Panc1 (cell line): ENCODE results near the gene NPHP4. TPM values are rescaled to one million over a fixed set of nuclear protein-coding genes. Genes with fewer than 3 reads are reported as not detected.

Source experiments
- ATAC-seq: fragments of 200-7000 bp; cut with Tn5 transposase; 2 replicates; pipeline ENCODE4 v1.9.1; 2020; ENCODE audit warnings: mild to moderate bottlenecking, moderate library complexity
- BruUV-seq: library from RNA; stranded (reverse); fragments of 400-500 nt; replicated peaks from 2 replicates; lab custom pipeline; 2021; lab: Mats Ljungman, UMichigan
- CTCF ChIA-PET: fragments of 300-600 bp; sonication (Branson Sonifier 250); formaldehyde crosslinking; loops from one replicate; lab custom pipeline; 2022; ENCODE audit warnings: antibody characterized with exemption; lab: Charles Lee
- POLR2A ChIA-PET: fragments of 300-600 bp; sonication (Branson Sonifier 250); formaldehyde crosslinking; loops from one replicate; lab custom pipeline; 2022; ENCODE audit warnings: antibody characterized with exemption; lab: Charles Lee
- DNase-seq: peaks from one replicate; pipeline ENCODE4 v3.0.0-alpha.2; 2010; ENCODE audit warnings: low read depth, low spot score
- H3K27ac ChIP-seq: 2 replicates; pipeline ENCODE4 v1.5.1; 2011; ENCODE audit warnings: mild to moderate bottlenecking, low read length, inconsistent platforms
- H3K27me3 ChIP-seq: fragments of 200-500 bp; sonication (Bioruptor generic); 2 replicates; pipeline ENCODE4 v1.6.0; 2014; ENCODE audit warnings: low read length, inconsistent platforms; ENCODE audit not compliant: control insufficient read depth, insufficient read depth
- H3K36me3 ChIP-seq: fragments of 200-500 bp; sonication (Bioruptor generic); 2 replicates; pipeline ENCODE4 v1.5.1; 2014; ENCODE audit warnings: inconsistent platforms, mild to moderate bottlenecking, low read length, moderate library complexity; ENCODE audit not compliant: control insufficient read depth, insufficient read depth
- H3K4me1 ChIP-seq: 2 replicates; pipeline ENCODE4 v1.5.1; 2011; ENCODE audit warnings: inconsistent platforms, mild to moderate bottlenecking, low read length, moderate library complexity; ENCODE audit not compliant: control insufficient read depth, insufficient read depth
- H3K4me3 ChIP-seq, 2 experiments: 2 replicates each; pipeline ENCODE4 v1.5.1; 2011 to 2012; ENCODE audit warnings: low read depth in 2 of 2, low read length in 2 of 2, mild to moderate bottlenecking in 2 of 2, inconsistent platforms in 1 of 2, moderate library complexity in 1 of 2
- H3K9me3 ChIP-seq: fragments of 200-500 bp; sonication (Bioruptor generic); 2 replicates; pipeline ENCODE4 v1.5.1; 2014; ENCODE audit warnings: low read depth, mild to moderate bottlenecking, inconsistent platforms, low read length, moderate library complexity; ENCODE audit not compliant: control insufficient read depth, insufficient read depth
- CTCF ChIP-seq: fragments of 450-650 bp; IDR thresholded peaks from 2 replicates; pipeline ENCODE4 v1.5.1; 2017; ENCODE audit warnings: mild to moderate bottlenecking
- POLR2AphosphoS5 ChIP-seq: IDR thresholded peaks from 2 replicates; pipeline ENCODE4 v1.6.1; 2012; ENCODE audit warnings: mild to moderate bottlenecking, low read depth, low read length, moderate library complexity
- REST ChIP-seq, 2 experiments: IDR thresholded peaks; 2 replicates each; pipeline ENCODE4 v1.6.1; 2011 to 2012; ENCODE audit warnings: low read depth in 2 of 2, control low read depth in 1 of 2, low read length in 1 of 2, mild to moderate bottlenecking in 1 of 2, moderate library complexity in 1 of 2; ENCODE audit not compliant: insufficient read depth in 1 of 2
- SIN3A ChIP-seq: IDR thresholded peaks from 2 replicates; pipeline ENCODE4 v1.6.1; 2012; ENCODE audit warnings: low read depth, mild to moderate bottlenecking, low read length, moderate library complexity, borderline replicate concordance; ENCODE audit not compliant: insufficient read depth
- TCF7L2 ChIP-seq: IDR thresholded peaks from 2 replicates; pipeline ENCODE4 v1.6.1; 2011; ENCODE audit warnings: mild to moderate bottlenecking, low read depth, low read length, inconsistent platforms
- in situ Hi-C: cut with HindIII; loops from 2 replicates; pipeline ENCODE4 v1.10.0; 2016; ENCODE audit warnings: low sequenced_read_pairs, low pct_unique_long_range_greater_than_20kb
- intact Hi-C: fragments of 100-400 bp; cut with micrococcal nuclease; formaldehyde crosslinking; loops from one replicate; pipeline ENCODE4 v1.10.0; 2022; ENCODE audit not compliant: unreplicated experiment
- total RNA-seq: library from RNA; stranded (reverse); gene quantifications from one replicate; pipeline ENCODE4 v1.2.1, GENCODE V29; 2021; ENCODE audit not compliant: unreplicated experiment

Gene NPHP4
- total RNA-seq, 1 experiment from 2014 or later: 20.1 TPM

DNA sequence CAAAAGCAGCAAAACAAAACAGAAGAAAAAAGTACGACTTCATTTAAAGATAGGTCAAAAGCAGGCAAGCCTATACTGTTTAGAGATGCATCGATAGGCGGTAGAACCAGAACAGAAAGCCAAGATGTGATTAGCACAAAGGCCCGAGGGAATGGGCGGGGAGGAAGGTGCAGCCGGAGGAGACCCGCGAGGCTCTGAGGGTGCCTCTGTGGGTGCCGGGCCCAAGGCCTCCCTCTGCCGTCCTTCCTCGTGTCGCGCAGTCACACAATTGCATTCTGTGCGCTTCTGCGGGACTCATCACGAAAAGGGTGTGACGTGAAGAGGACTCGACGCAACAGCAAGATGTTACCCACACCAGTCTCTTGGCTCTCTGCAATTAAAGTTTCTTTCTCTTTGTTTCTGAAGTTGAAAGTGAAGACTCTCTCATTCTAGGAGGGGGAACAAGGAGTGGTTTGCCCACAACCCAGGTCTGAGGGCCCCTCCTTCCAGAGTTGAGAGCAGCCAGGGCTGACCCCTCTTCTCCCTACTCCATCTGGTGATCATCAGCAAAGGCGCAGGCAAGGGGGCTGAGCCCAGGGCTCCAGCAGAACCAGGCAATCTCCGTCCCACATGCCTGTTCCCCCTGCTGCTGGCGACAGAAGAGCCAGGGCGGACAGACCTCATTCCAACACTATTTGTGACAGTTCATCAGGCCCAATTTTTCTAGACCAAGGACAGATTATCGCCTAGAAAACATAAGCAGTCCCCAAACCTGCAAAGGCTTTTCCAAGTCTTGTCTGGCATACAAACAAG lies 41.0 kb downstream of the NPHP4 start:
- TF ChIP-seq TCF7L2 (no peak), CTCF (no peak), REST (IDR thresholded peaks at IDR 0.05; ENCODE audit: insufficient read depth in 1 of 2, low read depth in 2 of 2, low read length in 1 of 2) (no peak), SIN3A (no peak), POLR2AphosphoS5 (no peak)
- CTCF ChIA-PET: no interaction called here
- Histone ChIP-seq H3K27me3 (no peaks in the 10 kb centered on the region), H3K4me3 (no peak overlapping the region), H3K36me3 (no peaks in the 10 kb centered on the region), H3K4me1 (no peaks in the 10 kb centered on the region), H3K9me3 (no peaks in the 10 kb centered on the region), H3K27ac (no peak overlapping the region)
- ATAC-seq: no peak
- intact Hi-C loops (no loop called here), in situ Hi-C loops (no loop called here)
- BruUV-seq: no TSS peak
- POLR2A ChIA-PET: no interaction called here
- no peak for DNase-seq

GRCh38 chr1:5950201-5950895 lies 41.9 kb downstream of the NPHP4 start:
- ATAC-seq (no peak), DNase-seq (no peak)
- in situ Hi-C loops (no loop called here), intact Hi-C loops (no loop called here)
- Histone ChIP-seq H3K36me3 (no peaks in the 10 kb centered on the region), H3K27me3 (no peaks in the 10 kb centered on the region), H3K9me3 (no peaks in the 10 kb centered on the region), H3K4me3 (no peak overlapping the region), H3K4me1 (no peaks in the 10 kb centered on the region), H3K27ac (no peak overlapping the region)
- BruUV-seq: no TSS peak
- TF ChIP-seq POLR2AphosphoS5 (no peak), TCF7L2 (no peak), SIN3A (no peak), REST (IDR thresholded peaks at IDR 0.05; ENCODE audit: insufficient read depth in 1 of 2, low read depth in 2 of 2, low read length in 1 of 2) (no peak), CTCF (no peak)
- ChIA-PET CTCF (no interaction called here), POLR2A (no interaction called here)
